Measurements from ENCODE around the gene CAMTA1. TPM values are rescaled to one million over a fixed set of nuclear protein-coding genes. Genes with fewer than 3 reads are reported as not detected.

The CAMTA1 gene
- total RNA-seq, 1 donor from 2014 or later = 38.1 TPM

GRCh38 chr1:7674972-7675371 lies 889.7 kb downstream of the CAMTA1 start:
- no peak overlapping the region for H3K4me3 ChIP-seq (ENCODE audit: low read length in 3 of 3)
- peaks cover 0 to 2% (median 0%) of the 10 kb centered on the region in 3 donors for H3K27me3 ChIP-seq (ENCODE audit: control insufficient read depth in 3 of 3, insufficient read depth in 3 of 3, low read length in 3 of 3)
- H3K4me1 ChIP-seq (ENCODE audit: control insufficient read depth in 3 of 3, insufficient read depth in 3 of 3, low read length in 3 of 3) = peaks cover 8 to 19% (median 14%) of the 10 kb centered on the region in 3 donors
- H3K9me3 ChIP-seq (ENCODE audit: control insufficient read depth in 3 of 3, low read length in 3 of 3) = no peaks in the 10 kb centered on the region
- H3K9ac ChIP-seq (ENCODE audit: low read depth in 1 of 3, low read length in 3 of 3) = no peak overlapping the region
- no peaks in the 10 kb centered on the region for H3K36me3 ChIP-seq (ENCODE audit: control insufficient read depth in 3 of 3, insufficient read depth in 3 of 3, low read length in 3 of 3)
- no peak overlapping the region for H3K27ac ChIP-seq (ENCODE audit: low read depth, low read length)

- no peaks in the 10 kb centered on the region for H3K36me3 ChIP-seq (ENCODE audit: control insufficient read depth in 3 of 3, insufficient read depth in 3 of 3, low read length in 3 of 3)
- no peaks in the 10 kb centered on the region for H3K9me3 ChIP-seq (ENCODE audit: control insufficient read depth in 3 of 3, low read length in 3 of 3)
- no peak overlapping the region for H3K9ac ChIP-seq (ENCODE audit: low read depth in 1 of 3, low read length in 3 of 3)
- no peak overlapping the region for H3K4me3 ChIP-seq (ENCODE audit: low read length in 3 of 3)
- no peak overlapping the region for H3K27ac ChIP-seq (ENCODE audit: low read depth, low read length)
- H3K4me1 ChIP-seq (ENCODE audit: control insufficient read depth in 3 of 3, insufficient read depth in 3 of 3, low read length in 3 of 3) = peaks cover 5 to 12% (median 10%) of the 10 kb centered on the region in 3 donors
- H3K27me3 ChIP-seq (ENCODE audit: control insufficient read depth in 3 of 3, insufficient read depth in 3 of 3, low read length in 3 of 3) = no peaks in the 10 kb centered on the region
Observed at GRCh38 chr1:7675431-7676273, 890.4 kb downstream of the CAMTA1 start.

- no peak overlapping the region for H3K27ac ChIP-seq (ENCODE audit: low read depth, low read length)
- H3K36me3 ChIP-seq (ENCODE audit: control insufficient read depth in 3 of 3, insufficient read depth in 3 of 3, low read length in 3 of 3) = no peaks in the 10 kb centered on the region
- peaks cover 5 to 12% (median 11%) of the 10 kb centered on the region in 3 donors for H3K4me1 ChIP-seq (ENCODE audit: control insufficient read depth in 3 of 3, insufficient read depth in 3 of 3, low read length in 3 of 3)
- no peaks in the 10 kb centered on the region for H3K27me3 ChIP-seq (ENCODE audit: control insufficient read depth in 3 of 3, insufficient read depth in 3 of 3, low read length in 3 of 3)
- H3K9me3 ChIP-seq (ENCODE audit: control insufficient read depth in 3 of 3, low read length in 3 of 3) = no peaks in the 10 kb centered on the region
- no peak overlapping the region for H3K4me3 ChIP-seq (ENCODE audit: low read length in 3 of 3)
- H3K9ac ChIP-seq (ENCODE audit: low read depth in 1 of 3, low read length in 3 of 3) = no peak overlapping the region
Observed at GRCh38 chr1:7676274-7676945, 891.2 kb downstream of the CAMTA1 start.

- no peaks in the 10 kb centered on the region for H3K36me3 ChIP-seq (ENCODE audit: control insufficient read depth in 3 of 3, insufficient read depth in 3 of 3, low read length in 3 of 3)
- no peaks in the 10 kb centered on the region for H3K27me3 ChIP-seq (ENCODE audit: control insufficient read depth in 3 of 3, insufficient read depth in 3 of 3, low read length in 3 of 3)
- H3K9me3 ChIP-seq (ENCODE audit: control insufficient read depth in 3 of 3, low read length in 3 of 3) = no peaks in the 10 kb centered on the region
- peaks cover 5 to 12% (median 11%) of the 10 kb centered on the region in 3 donors for H3K4me1 ChIP-seq (ENCODE audit: control insufficient read depth in 3 of 3, insufficient read depth in 3 of 3, low read length in 3 of 3)
- no peak overlapping the region for H3K9ac ChIP-seq (ENCODE audit: low read depth in 1 of 3, low read length in 3 of 3)
- H3K27ac ChIP-seq (ENCODE audit: low read depth, low read length) = no peak overlapping the region
- H3K4me3 ChIP-seq (ENCODE audit: low read length in 3 of 3) = no peak overlapping the region
Observed at GRCh38 chr1:7677111-7677510, 891.9 kb downstream of the CAMTA1 start.

GRCh38 chr1:7677815-7678214 lies 892.6 kb downstream of the CAMTA1 start:
- no peaks in the 10 kb centered on the region for H3K9me3 ChIP-seq (ENCODE audit: control insufficient read depth in 3 of 3, low read length in 3 of 3)
- no peak overlapping the region for H3K4me3 ChIP-seq (ENCODE audit: low read length in 3 of 3)
- H3K4me1 ChIP-seq (ENCODE audit: control insufficient read depth in 3 of 3, insufficient read depth in 3 of 3, low read length in 3 of 3) = peaks cover 5 to 12% (median 11%) of the 10 kb centered on the region in 3 donors

GRCh38 chr1:7678491-7679158 lies 893.4 kb downstream of the CAMTA1 start:
- no peaks in the 10 kb centered on the region for H3K27me3 ChIP-seq (ENCODE audit: control insufficient read depth in 3 of 3, insufficient read depth in 3 of 3, low read length in 3 of 3)
- no peak overlapping the region for H3K9ac ChIP-seq (ENCODE audit: low read depth in 1 of 3, low read length in 3 of 3)
- H3K36me3 ChIP-seq (ENCODE audit: control insufficient read depth in 3 of 3, insufficient read depth in 3 of 3, low read length in 3 of 3) = no peaks in the 10 kb centered on the region
- H3K4me1 ChIP-seq (ENCODE audit: control insufficient read depth in 3 of 3, insufficient read depth in 3 of 3, low read length in 3 of 3) = peaks cover 5 to 10% (median 6%) of the 10 kb centered on the region in 3 donors
- H3K9me3 ChIP-seq (ENCODE audit: control insufficient read depth in 3 of 3, low read length in 3 of 3) = no peaks in the 10 kb centered on the region
- H3K4me3 ChIP-seq (ENCODE audit: low read length in 3 of 3) = no peak overlapping the region
- H3K27ac ChIP-seq (ENCODE audit: low read depth, low read length) = no peak overlapping the region

More at GRCh38 chr1:7677815-7678214, 892.6 kb downstream of the CAMTA1 start:
- Histone ChIP-seq H3K27ac (ENCODE audit: low read depth, low read length) (no peak overlapping the region), H3K36me3 (ENCODE audit: control insufficient read depth in 3 of 3, insufficient read depth in 3 of 3, low read length in 3 of 3) (no peaks in the 10 kb centered on the region), H3K27me3 (ENCODE audit: control insufficient read depth in 3 of 3, insufficient read depth in 3 of 3, low read length in 3 of 3) (no peaks in the 10 kb centered on the region), H3K9ac (ENCODE audit: low read depth in 1 of 3, low read length in 3 of 3) (no peak overlapping the region)

- Histone ChIP-seq H3K27me3 (ENCODE audit: control insufficient read depth in 3 of 3, insufficient read depth in 3 of 3, low read length in 3 of 3) (peaks cover 0 to 2% (median 0%) of the 10 kb centered on the region in 3 donors), H3K4me1 (ENCODE audit: control insufficient read depth in 3 of 3, insufficient read depth in 3 of 3, low read length in 3 of 3) (peaks cover 5 to 10% (median 6%) of the 10 kb centered on the region in 3 donors), H3K36me3 (ENCODE audit: control insufficient read depth in 3 of 3, insufficient read depth in 3 of 3, low read length in 3 of 3) (no peaks in the 10 kb centered on the region), H3K9me3 (ENCODE audit: control insufficient read depth in 3 of 3, low read length in 3 of 3) (no peaks in the 10 kb centered on the region), H3K27ac (ENCODE audit: low read depth, low read length) (no peak overlapping the region), H3K9ac (ENCODE audit: low read depth in 1 of 3, low read length in 3 of 3) (peak overlapping the region; percentile 58 to 80 (median 61)), H3K4me3 (ENCODE audit: low read length in 3 of 3) (peak overlapping the region in 2 of 3 donors; percentile 61 to 81)
Observed at GRCh38 chr1:7679159-7679872, 894.1 kb downstream of the CAMTA1 start.

GRCh38 chr1:7679873-7680206 lies 894.6 kb downstream of the CAMTA1 start:
- H3K9ac ChIP-seq (ENCODE audit: low read depth in 1 of 3, low read length in 3 of 3) = peak overlapping the region; percentile 58 to 80 (median 61)

GRCh38 chr1:7680207-7680954 lies 895.1 kb downstream of the CAMTA1 start:
- peak overlapping the region; percentile 58 to 80 (median 61) for H3K9ac ChIP-seq (ENCODE audit: low read depth in 1 of 3, low read length in 3 of 3)
- peaks cover 5 to 10% (median 6%) of the 10 kb centered on the region in 3 donors for H3K4me1 ChIP-seq (ENCODE audit: control insufficient read depth in 3 of 3, insufficient read depth in 3 of 3, low read length in 3 of 3)
- peaks cover 0 to 3% (median 0%) of the 10 kb centered on the region in 3 donors for H3K27me3 ChIP-seq (ENCODE audit: control insufficient read depth in 3 of 3, insufficient read depth in 3 of 3, low read length in 3 of 3)
- H3K9me3 ChIP-seq (ENCODE audit: control insufficient read depth in 3 of 3, low read length in 3 of 3) = no peaks in the 10 kb centered on the region
- no peak overlapping the region for H3K27ac ChIP-seq (ENCODE audit: low read depth, low read length)
- peak overlapping the region; percentile 48 to 81 (median 61) for H3K4me3 ChIP-seq (ENCODE audit: low read length in 3 of 3)
- no peaks in the 10 kb centered on the region for H3K36me3 ChIP-seq (ENCODE audit: control insufficient read depth in 3 of 3, insufficient read depth in 3 of 3, low read length in 3 of 3)

More at GRCh38 chr1:7679873-7680206, 894.6 kb downstream of the CAMTA1 start:
- Histone ChIP-seq H3K27me3 (ENCODE audit: control insufficient read depth in 3 of 3, insufficient read depth in 3 of 3, low read length in 3 of 3) (peaks cover 0 to 3% (median 0%) of the 10 kb centered on the region in 3 donors), H3K36me3 (ENCODE audit: control insufficient read depth in 3 of 3, insufficient read depth in 3 of 3, low read length in 3 of 3) (no peaks in the 10 kb centered on the region), H3K9me3 (ENCODE audit: control insufficient read depth in 3 of 3, low read length in 3 of 3) (no peaks in the 10 kb centered on the region), H3K4me3 (ENCODE audit: low read length in 3 of 3) (peak overlapping the region; percentile 30 to 81 (median 61)), H3K4me1 (ENCODE audit: control insufficient read depth in 3 of 3, insufficient read depth in 3 of 3, low read length in 3 of 3) (peaks cover 5 to 10% (median 6%) of the 10 kb centered on the region in 3 donors), H3K27ac (ENCODE audit: low read depth, low read length) (no peak overlapping the region)
